Vagina (tissue), 2 donors: Measurements from ENCODE around the gene IFT81.

Experiments
- CTCF ChIP-seq, 3 experiments: fragments of 450-650 bp in 2 of 3; fragments of 200-600 bp in 1 of 3; sonication (generic) in 1 of 3; IDR thresholded peaks; one replicate each; pipeline ENCODE4 v1.5.1; 2017 to 2019; ENCODE audit warnings: antibody characterized with exemption in 3 of 3, mild to moderate bottlenecking in 2 of 3, moderate library complexity in 2 of 3
- POLR2A ChIP-seq, 2 donors: fragments of 450-650 bp; IDR thresholded peaks; one replicate each; pipeline ENCODE4 v1.6.1; 2017; ENCODE audit warnings: antibody characterized with exemption in 2 of 2, mild to moderate bottlenecking in 2 of 2, moderate library complexity in 2 of 2
- POLR2AphosphoS5 ChIP-seq, 2 donors: sonication (generic); formaldehyde crosslinking; IDR thresholded peaks; one replicate each; pipeline ENCODE4 v1.9.0; 2017; ENCODE audit warnings: antibody characterized with exemption in 2 of 2, mild to moderate bottlenecking in 2 of 2, low read depth in 1 of 2; ENCODE audit not compliant: insufficient read depth in 1 of 2

- TF ChIP-seq CTCF (IDR thresholded peaks at IDR 0.05) (no peak), POLR2A (IDR thresholded peaks at IDR 0.05) (no peak), POLR2AphosphoS5 (IDR thresholded peaks at IDR 0.05; ENCODE audit: insufficient read depth in 1 of 2, low read depth in 1 of 2) (no peak)
These were observed 124.9 kb downstream of the IFT81 start for GRCh38 chr12:110249105-110249504.
